HCT116 (cell line): ENCODE data around the gene SYT3. TPM values are rescaled to one million over a fixed set of nuclear protein-coding genes. Genes with fewer than 3 reads are reported as not detected.
A peak's percentile ranks its signal among the peaks of the same experiment; 100 is the strongest.
"Not testable (repeated sequence)": the region's sequence is repeated elsewhere in the genome, so short reads cannot be mapped to it uniquely, and the experiment has no call there.

ENCODE experiments used
- ATAC-seq: fragments of 200-7000 bp; cut with Tn5 transposase; 2 replicates; pipeline ENCODE4 v1.9.1; 2020; ENCODE audit warnings: mild to moderate bottlenecking, moderate library complexity
- BruUV-seq: library from RNA; stranded (reverse); fragments of 400-500 nt; replicated peaks from 2 replicates; lab custom pipeline; 2021; lab: Mats Ljungman, UMichigan
- CTCF ChIA-PET: fragments of 300-600 bp; sonication (Branson Sonifier 250); formaldehyde crosslinking; loops from one replicate; lab custom pipeline; 2021; ENCODE audit warnings: antibody characterized with exemption; lab: Charles Lee
- POLR2A ChIA-PET: fragments of 300-600, 350-600 bp; sonication (Branson Sonifier 250); formaldehyde crosslinking; loops from one replicate; lab custom pipeline; 2021; ENCODE audit warnings: antibody characterized with exemption; lab: Charles Lee
- RAD21 ChIA-PET, 2 experiments: fragments of 300-600 bp; sonication (Branson Sonifier 250); formaldehyde crosslinking; loops; one replicate each; lab custom pipeline; 2023; ENCODE audit warnings: low total read pairs in 2 of 2; ENCODE audit not compliant: uncharacterized antibody in 2 of 2, unreplicated experiment in 2 of 2, low non-redundant PET in 1 of 2; lab: Charles Lee
- DNase-seq: peaks from one replicate; pipeline ENCODE4 v3.0.0-alpha.2; 2010; ENCODE audit warnings: low read depth, low spot score
- H2AFZ ChIP-seq: fragments of 200-600 bp; shearing (Covaris generic), sonication (generic); 2 replicates; pipeline ENCODE4 v1.6.1; 2017; ENCODE audit warnings: low read depth, mixed run types, mixed read lengths, antibody characterized with exemption, low read length; ENCODE audit not compliant: poor library complexity, severe bottlenecking
- H3K27ac ChIP-seq: 2 replicates; pipeline ENCODE4 v1.5.1; 2012; ENCODE audit warnings: low read depth, low read length
- H3K27me3 ChIP-seq: fragments of 200-600 bp; sonication (generic); 2 replicates; pipeline ENCODE4 v1.6.1; 2016; ENCODE audit warnings: mixed run types, low read length, mixed read lengths; ENCODE audit not compliant: insufficient read depth
- H3K36me3 ChIP-seq, 2 experiments: fragments of 200-500 bp in 1 of 2; fragments of 200-600 bp in 1 of 2; sonication (Bioruptor generic) in 1 of 2; sonication (generic) in 1 of 2; 2 replicates each; pipeline versions ENCODE4 v1.5.1 to v1.6.1; 2014 to 2016; ENCODE audit warnings: low read length in 2 of 2, inconsistent platforms in 1 of 2, mixed read lengths in 1 of 2, mixed run types in 1 of 2; ENCODE audit not compliant: insufficient read depth in 2 of 2, control insufficient read depth in 1 of 2
- H3K4me1 ChIP-seq, 2 experiments: fragments of 200-600 bp in 1 of 2; sonication (generic) in 1 of 2; 2 replicates each; pipeline versions ENCODE4 v1.5.1 to v1.6.1; 2012 to 2017; ENCODE audit warnings: low read length in 2 of 2, inconsistent platforms in 1 of 2, mild to moderate bottlenecking in 1 of 2, mixed read lengths in 1 of 2, mixed run types in 1 of 2, moderate library complexity in 1 of 2; ENCODE audit not compliant: insufficient read depth in 2 of 2, control insufficient read depth in 1 of 2
- H3K4me2 ChIP-seq: fragments of 200-600 bp; sonication (generic); 2 replicates; pipeline ENCODE4 v1.6.1; 2017; ENCODE audit warnings: mixed run types, low read length, mixed read lengths
- H3K4me3 ChIP-seq, 2 experiments: fragments of 200-600 bp in 1 of 2; sonication (generic) in 1 of 2; replicated peaks in 1 of 2; 2 replicates each; pipeline ENCODE4 v1.5.1; 2011 to 2016; ENCODE audit warnings: low read length in 2 of 2, control low read depth in 1 of 2, low read depth in 1 of 2, mild to moderate bottlenecking in 1 of 2, mixed read lengths in 1 of 2, mixed run types in 1 of 2
- H3K79me2 ChIP-seq: fragments of 200-600 bp; sonication (generic); 2 replicates; pipeline ENCODE4 v1.6.1; 2017; ENCODE audit warnings: mild to moderate bottlenecking, mixed run types, low read length, moderate library complexity, mixed read lengths; ENCODE audit not compliant: insufficient read depth
- H3K9ac ChIP-seq: fragments of 200-600 bp; sonication (generic); 2 replicates; pipeline ENCODE4 v1.6.1; 2016; ENCODE audit warnings: low read length, mixed read lengths
- H3K9me2 ChIP-seq: fragments of 200-600 bp; sonication (generic), shearing (Covaris generic); 2 replicates; pipeline ENCODE4 v1.6.1; 2017; ENCODE audit warnings: mixed run types, mild to moderate bottlenecking, moderate library complexity; ENCODE audit not compliant: insufficient read depth
- H3K9me3 ChIP-seq, 2 experiments: fragments of 200-500 bp in 1 of 2; fragments of 200-600 bp in 1 of 2; sonication (Bioruptor generic) in 1 of 2; sonication (generic) in 1 of 2; 2 replicates each; pipeline ENCODE4 v1.6.1; 2014 to 2017; ENCODE audit warnings: low read length in 2 of 2, mixed read lengths in 2 of 2, inconsistent platforms in 1 of 2, low read depth in 1 of 2, mild to moderate bottlenecking in 1 of 2, mixed run types in 1 of 2, moderate library complexity in 1 of 2; ENCODE audit not compliant: control insufficient read depth in 1 of 2, insufficient read depth in 1 of 2
- H4K20me1 ChIP-seq: fragments of 200-600 bp; sonication (generic), shearing (Covaris generic); 2 replicates; pipeline ENCODE4 v1.6.1; 2017; ENCODE audit warnings: mixed run types, mild to moderate bottlenecking, moderate library complexity; ENCODE audit not compliant: insufficient read depth
- intact Hi-C: fragments of 100-400 bp; cut with micrococcal nuclease; formaldehyde crosslinking; loops from 2 replicates; pipeline ENCODE4 v1.10.0; 2022
- total RNA-seq: library from RNA; stranded (reverse); gene quantifications from one replicate; pipeline ENCODE4 v1.2.1, GENCODE V29; 2021; ENCODE audit not compliant: unreplicated experiment
- TF ChIP-seq, protein P1 (sequence below), 3 experiments: fragments of 200-600 bp in 1 of 3; sonication (generic) in 1 of 3; IDR thresholded peaks in 2 of 3; conservative IDR thresholded peaks in 1 of 3; 2 replicates each; pipeline ENCODE4 v1.5.1; 2012 to 2017; ENCODE audit warnings: low read depth in 2 of 3, low read length in 2 of 3, antibody characterized with exemption in 1 of 3, borderline replicate concordance in 1 of 3, control low read depth in 1 of 3, mild to moderate bottlenecking in 1 of 3, mixed read lengths in 1 of 3, mixed run types in 1 of 3, moderate library complexity in 1 of 3; ENCODE audit not compliant: insufficient read depth in 1 of 3

SYT3 gene
- total RNA-seq, 1 experiment from 2014 or later: 4.6 TPM

DNA sequence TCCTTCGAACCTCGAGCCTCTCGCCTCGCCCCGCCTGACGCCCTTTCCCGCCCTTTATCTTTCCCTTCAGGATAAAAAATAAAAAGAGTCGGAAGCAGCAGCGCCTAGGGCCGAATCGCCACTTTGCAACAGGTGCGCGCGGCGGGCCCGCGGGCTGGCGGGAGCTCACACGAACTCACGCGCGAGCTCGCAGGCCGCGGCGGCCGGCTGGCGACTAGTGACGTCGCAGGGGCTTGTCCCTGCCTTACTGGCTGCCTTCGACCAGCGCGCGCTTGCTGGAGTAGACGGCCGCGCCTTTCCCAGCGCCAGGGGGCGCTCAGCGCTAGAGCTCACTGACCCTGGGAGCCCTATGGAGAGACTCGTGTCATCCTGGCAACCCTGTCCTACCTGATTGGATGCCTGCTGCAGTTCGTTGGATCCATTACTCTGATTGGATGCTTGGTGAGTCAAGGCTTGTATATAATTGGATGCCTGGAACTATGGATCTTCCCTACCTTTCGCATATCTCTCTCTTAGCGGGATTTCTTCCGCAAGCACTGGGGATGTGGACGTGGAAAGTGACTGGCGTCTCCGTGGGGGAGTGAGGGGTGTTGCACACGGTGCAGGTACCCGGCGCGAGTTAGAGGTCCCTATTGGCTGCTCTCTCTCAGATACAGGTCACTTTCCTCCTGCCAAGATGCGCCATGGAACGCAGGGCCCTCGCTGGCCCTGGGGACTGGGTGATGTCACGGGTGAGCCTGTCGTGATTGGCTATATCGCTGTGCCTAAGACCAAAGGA lies 33.4 kb downstream of the SYT3 start:
- BruUV-seq, H3K4me1 ChIP-seq, RAD21 ChIA-PET, intact Hi-C loops, H3K4me2 ChIP-seq, H3K27me3 ChIP-seq, H3K9ac ChIP-seq, H3K9me3 ChIP-seq: not testable (repeated sequence)
- ATAC-seq: peak; percentile 90
- TF ChIP-seq, protein P1, sequence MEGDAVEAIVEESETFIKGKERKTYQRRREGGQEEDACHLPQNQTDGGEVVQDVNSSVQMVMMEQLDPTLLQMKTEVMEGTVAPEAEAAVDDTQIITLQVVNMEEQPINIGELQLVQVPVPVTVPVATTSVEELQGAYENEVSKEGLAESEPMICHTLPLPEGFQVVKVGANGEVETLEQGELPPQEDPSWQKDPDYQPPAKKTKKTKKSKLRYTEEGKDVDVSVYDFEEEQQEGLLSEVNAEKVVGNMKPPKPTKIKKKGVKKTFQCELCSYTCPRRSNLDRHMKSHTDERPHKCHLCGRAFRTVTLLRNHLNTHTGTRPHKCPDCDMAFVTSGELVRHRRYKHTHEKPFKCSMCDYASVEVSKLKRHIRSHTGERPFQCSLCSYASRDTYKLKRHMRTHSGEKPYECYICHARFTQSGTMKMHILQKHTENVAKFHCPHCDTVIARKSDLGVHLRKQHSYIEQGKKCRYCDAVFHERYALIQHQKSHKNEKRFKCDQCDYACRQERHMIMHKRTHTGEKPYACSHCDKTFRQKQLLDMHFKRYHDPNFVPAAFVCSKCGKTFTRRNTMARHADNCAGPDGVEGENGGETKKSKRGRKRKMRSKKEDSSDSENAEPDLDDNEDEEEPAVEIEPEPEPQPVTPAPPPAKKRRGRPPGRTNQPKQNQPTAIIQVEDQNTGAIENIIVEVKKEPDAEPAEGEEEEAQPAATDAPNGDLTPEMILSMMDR (IDR thresholded peaks at IDR 0.05 in 2 of 3, conservative IDR thresholded peaks at IDR 0.05 in 1 of 3; ENCODE audit: borderline replicate concordance in 1 of 3, insufficient read depth in 1 of 3, low read depth in 2 of 3, low read length in 2 of 3): peak in 1 of 3 experiments; percentile 38; a peak in 2 of 6 replicates
- TF ChIP-seq, all 23 proteins: peak for 1; not testable (repeated sequence) for 22
- POLR2A ChIA-PET, H3K9me2 ChIP-seq, H3K79me2 ChIP-seq, H3K27ac ChIP-seq, H4K20me1 ChIP-seq, H3K4me3 ChIP-seq, CTCF ChIA-PET, H3K36me3 ChIP-seq, H2AFZ ChIP-seq: not testable (repeated sequence)
- DNase-seq: peak; percentile 63

DNA sequence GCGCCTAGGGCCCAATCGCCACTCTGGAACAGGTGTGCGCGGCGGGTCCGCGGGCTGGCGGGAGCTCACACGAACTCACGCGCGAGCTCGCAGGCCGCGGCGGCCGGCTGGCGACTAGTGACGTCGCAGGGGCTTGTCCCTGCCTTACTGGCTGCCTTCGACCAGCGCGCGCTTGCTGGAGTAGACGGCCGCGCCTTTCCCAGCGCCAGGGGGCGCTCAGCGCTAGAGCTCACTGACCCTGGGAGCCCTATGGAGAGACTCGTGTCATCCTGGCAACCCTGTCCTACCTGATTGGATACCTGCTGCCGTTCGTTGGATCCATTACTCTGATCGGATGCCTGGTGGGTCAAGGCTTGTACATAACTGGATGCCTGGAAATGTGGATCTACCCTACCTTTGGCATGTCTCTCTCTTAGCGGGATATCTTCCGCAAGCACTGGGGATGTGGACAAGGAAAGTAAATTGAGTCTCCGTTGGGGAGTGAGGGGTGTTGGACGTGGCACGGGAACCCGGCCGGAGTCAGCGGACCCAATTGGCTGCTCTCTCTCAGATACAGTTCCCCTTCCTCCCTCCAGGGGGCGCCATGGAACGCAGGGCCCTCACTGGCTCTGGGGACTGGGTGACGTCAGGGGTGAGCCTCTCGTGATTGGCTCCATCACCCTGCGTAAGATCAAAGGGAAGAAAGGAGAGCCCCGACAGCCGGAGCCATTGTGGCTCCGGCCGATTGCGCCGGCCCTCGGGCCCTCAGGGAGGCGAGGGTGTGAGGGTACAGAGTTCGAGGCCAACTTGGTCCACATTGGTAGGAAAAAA lies 35.2 kb downstream of the SYT3 start:
- H4K20me1 ChIP-seq, H3K4me3 ChIP-seq, H2AFZ ChIP-seq, H3K79me2 ChIP-seq, H3K4me2 ChIP-seq, H3K9me3 ChIP-seq, H3K9me2 ChIP-seq, BruUV-seq, H3K36me3 ChIP-seq, CTCF ChIA-PET, POLR2A ChIA-PET, H3K4me1 ChIP-seq, intact Hi-C loops, H3K27me3 ChIP-seq, H3K9ac ChIP-seq, DNase-seq, RAD21 ChIA-PET, H3K27ac ChIP-seq: not testable (repeated sequence)
- ATAC-seq: peak; percentile 71
